OCI-LY3 (cell line): Measurements from ENCODE around the gene LANCL3.
"Not testable (repeated sequence)": the region's sequence is repeated elsewhere in the genome, so short reads cannot be mapped to it uniquely, and the experiment has no call there.

ENCODE experiments used
- CTCF ChIP-seq: fragments of 200-600, 300-600 bp; sonication (generic); IDR thresholded peaks from 2 replicates; pipeline ENCODE4 v1.5.1; 2014; ENCODE audit warnings: antibody characterized with exemption, low read length, low read depth
- EZH2phosphoT487 ChIP-seq: fragments of 200-600 bp; shearing (Covaris generic); IDR thresholded peaks from 2 replicates; pipeline ENCODE4 v1.6.1; 2018; ENCODE audit warnings: antibody characterized with exemption, mixed run types, low read depth

DNA sequence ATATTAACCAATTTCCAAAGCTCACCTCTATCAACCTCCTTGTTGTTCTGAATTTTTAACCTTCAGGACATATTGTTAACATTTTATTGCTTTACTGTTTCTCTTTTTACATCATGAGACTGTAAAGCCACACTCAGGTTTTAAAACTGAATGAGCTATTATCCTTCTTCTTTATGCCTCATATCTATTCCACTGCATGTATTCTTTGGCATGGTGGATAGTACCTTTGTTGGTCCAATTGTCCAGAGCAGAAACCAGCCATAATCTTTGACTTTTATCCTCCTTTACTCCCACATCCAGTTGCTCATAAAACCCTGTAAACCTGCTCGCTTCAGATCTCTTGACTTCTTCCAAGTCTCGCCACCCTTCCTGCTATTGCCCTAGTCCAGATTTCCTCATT is 6.2 kb upstream of the LANCL3 start:
- TF ChIP-seq CTCF, EZH2phosphoT487: not testable (repeated sequence)
